NCI-H1105 (cell line): Measurements from ENCODE around the gene RIN3.

Source experiments
- DNase-seq: peaks from one replicate; lab custom pipeline; 2025; lab: John Stamatoyannopoulos, UW

The RIN3 gene

GRCh38 chr14:92511453-92512238 is 1.9 kb upstream of the RIN3 start:
- no peak for DNase-seq

GRCh38 chr14:92512807-92513203 is 776 bp upstream of the RIN3 start:
- no peak for DNase-seq

- DNase-seq: no peak
Measured at GRCh38 chr14:92513966-92514843, 624 bp downstream of the RIN3 start.

- DNase-seq: no peak
Measured at GRCh38 chr14:92514844-92515514, 1.4 kb downstream of the RIN3 start.

- DNase-seq: no peak
Measured at GRCh38 chr14:92515546-92516343, 2.2 kb downstream of the RIN3 start.

GRCh38 chr14:92516344-92516965 is 2.9 kb downstream of the RIN3 start:
- no peak for DNase-seq

- no peak for DNase-seq
Measured at GRCh38 chr14:92516966-92517506, 3.5 kb downstream of the RIN3 start.

- no peak for DNase-seq
Measured at GRCh38 chr14:92517761-92518160, 4.2 kb downstream of the RIN3 start.

- DNase-seq: no peak
Measured at GRCh38 chr14:92519246-92520101, 5.9 kb downstream of the RIN3 start.

- no peak for DNase-seq
Measured at GRCh38 chr14:92520102-92521057, 6.8 kb downstream of the RIN3 start.

- DNase-seq: no peak
Measured at GRCh38 chr14:92521058-92521415, 7.5 kb downstream of the RIN3 start.

GRCh38 chr14:92523752-92524151 is 10.2 kb downstream of the RIN3 start:
- DNase-seq: no peak

GRCh38 chr14:92524602-92525185 is 11.1 kb downstream of the RIN3 start:
- DNase-seq: no peak

- DNase-seq: no peak
Measured at GRCh38 chr14:92525322-92526095, 11.9 kb downstream of the RIN3 start.

GRCh38 chr14:92527721-92528120 is 14.1 kb downstream of the RIN3 start:
- DNase-seq: no peak

- DNase-seq: no peak
Measured at GRCh38 chr14:92528486-92529100, 15.0 kb downstream of the RIN3 start.

- DNase-seq: no peak
Measured at GRCh38 chr14:92529903-92530302, 16.3 kb downstream of the RIN3 start.
